ENCODE results near the gene TNRC6B. TPM values are rescaled to one million over a fixed set of nuclear protein-coding genes. Genes with fewer than 3 reads are reported as not detected.

TNRC6B gene
- polyA plus RNA-seq, 1 donor from 2014 or later, result 7.6 TPM

- Histone ChIP-seq H3F3A (ENCODE audit: insufficient read depth, low read length, poor library complexity, severe bottlenecking) (no peaks in the 10 kb centered on the region), H3K79me2 (replicated peaks; ENCODE audit: insufficient read depth, low read length) (no peaks in the 10 kb centered on the region), H3K4me2 (ENCODE audit: low read length) (no peak overlapping the region), H3K9me2 (ENCODE audit: insufficient read depth, low read length) (no peaks in the 10 kb centered on the region), H2AFZ (ENCODE audit: low read depth, low read length) (no peak overlapping the region), H3K27ac (ENCODE audit: low read length) (no peak overlapping the region), H3K27me3 (ENCODE audit: insufficient read depth, low read depth, low read length) (no peaks in the 10 kb centered on the region), H3K36me3 (ENCODE audit: insufficient read depth, low read length) (no peaks in the 10 kb centered on the region), H3K9me3 (ENCODE audit: low read length) (no peaks in the 10 kb centered on the region), H4K20me1 (ENCODE audit: insufficient read depth) (no peaks in the 10 kb centered on the region), H3K4me3 (ENCODE audit: low read length) (no peak overlapping the region), H3K9ac (ENCODE audit: low read length) (no peak overlapping the region)
- TF ChIP-seq MXI1 (conservative IDR thresholded peaks at IDR 0.05; ENCODE audit: poor library complexity, severe bottlenecking) (no peak), RAD21 (conservative IDR thresholded peaks at IDR 0.05) (no peak), POLR2AphosphoS5 (IDR thresholded peaks at IDR 0.05) (no peak), REST (IDR thresholded peaks at IDR 0.05; ENCODE audit: borderline replicate concordance) (no peak), TAF1 (IDR thresholded peaks at IDR 0.05; ENCODE audit: low read depth) (no peak), CTCF (IDR thresholded peaks at IDR 0.05; ENCODE audit: poor library complexity, severe bottlenecking) (no peak), EZH2 (IDR thresholded peaks at IDR 0.05; ENCODE audit: borderline replicate concordance, insufficient read depth, low read length, poor library complexity, severe bottlenecking) (no peak), EP300 (conservative IDR thresholded peaks at IDR 0.05; ENCODE audit: poor library complexity, severe bottlenecking) (no peak), SMC3 (conservative IDR thresholded peaks at IDR 0.05; ENCODE audit: poor library complexity) (no peak)
These were observed 154.0 kb downstream of the TNRC6B start for GRCh38 chr22:40331706-40332105.

GRCh38 chr22:40332319-40332781, 154.6 kb downstream of the TNRC6B start:
- Histone ChIP-seq H4K20me1 (ENCODE audit: insufficient read depth) (no peaks in the 10 kb centered on the region), H3K4me2 (ENCODE audit: low read length) (no peak overlapping the region), H3K79me2 (replicated peaks; ENCODE audit: insufficient read depth, low read length) (no peaks in the 10 kb centered on the region), H3K4me3 (ENCODE audit: low read length) (no peak overlapping the region), H3F3A (ENCODE audit: insufficient read depth, low read length, poor library complexity, severe bottlenecking) (no peaks in the 10 kb centered on the region), H3K9ac (ENCODE audit: low read length) (no peak overlapping the region), H3K36me3 (ENCODE audit: insufficient read depth, low read length) (no peaks in the 10 kb centered on the region), H2AFZ (ENCODE audit: low read depth, low read length) (no peak overlapping the region), H3K9me3 (ENCODE audit: low read length) (no peaks in the 10 kb centered on the region), H3K27ac (ENCODE audit: low read length) (no peak overlapping the region), H3K9me2 (ENCODE audit: insufficient read depth, low read length) (no peaks in the 10 kb centered on the region), H3K27me3 (ENCODE audit: insufficient read depth, low read depth, low read length) (no peaks in the 10 kb centered on the region)
- TF ChIP-seq POLR2AphosphoS5 (IDR thresholded peaks at IDR 0.05) (no peak), CTCF (IDR thresholded peaks at IDR 0.05; ENCODE audit: poor library complexity, severe bottlenecking) (no peak), EP300 (conservative IDR thresholded peaks at IDR 0.05; ENCODE audit: poor library complexity, severe bottlenecking) (no peak)

All from neural cell (in vitro differentiated cells).